ENCODE data around the gene ALOXE3. TPM values are rescaled to one million over a fixed set of nuclear protein-coding genes. Genes with fewer than 3 reads are reported as not detected.

The ALOXE3 gene
- total RNA-seq (2014; rRNA removed; shearing (Covaris generic)), result 0.10 and 1.6 TPM in 2 replicates
- polyA plus RNA-seq (2016; fragmentation: Nextera tagmentation; extraction: Ambion mirVana), result 0.27 TPM in 1 of 2 replicates, not detected in the other
- long read RNA-seq, result 0 reads

DNA sequence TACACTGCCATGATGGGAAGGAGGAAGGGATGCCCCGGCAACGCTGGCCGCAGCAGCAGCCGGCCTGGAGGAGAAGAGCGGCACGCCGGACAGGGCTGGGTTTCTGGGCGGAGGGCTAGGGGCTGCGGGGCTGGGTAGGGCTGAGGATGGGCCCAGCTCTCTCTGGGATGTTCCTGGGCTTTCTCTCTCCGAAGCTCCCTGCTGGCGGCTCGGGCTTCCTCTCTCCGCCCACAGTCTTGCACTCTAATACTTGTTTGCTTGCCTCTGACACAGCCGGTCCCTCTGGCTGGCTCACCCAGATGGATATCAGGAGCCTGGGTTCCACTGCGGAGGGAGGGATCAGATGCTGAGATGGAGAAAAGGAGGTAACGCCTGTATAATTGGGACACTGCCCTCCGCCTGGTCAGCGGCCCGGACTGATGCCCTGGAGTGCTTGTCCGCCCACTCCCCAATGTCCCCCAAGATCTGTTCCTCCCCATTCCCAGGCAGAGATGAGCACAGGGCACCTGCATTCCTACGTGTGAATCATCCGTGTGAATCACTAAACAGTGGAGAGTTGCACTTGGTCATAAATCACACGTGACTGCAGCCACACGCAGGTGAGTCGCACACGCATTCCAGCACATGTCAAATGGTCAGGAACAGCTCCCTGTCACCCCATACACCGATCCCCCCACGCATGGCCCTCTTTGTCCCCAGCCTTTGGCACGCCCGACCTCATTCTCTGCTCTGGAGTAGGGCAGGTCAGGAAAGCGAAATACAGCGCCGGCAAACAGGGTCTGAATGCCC lies at the start of gene ALOXE3:
TSS of gene ALOXE3 (minus strand) at position 535 of the 789 bp plus-strand sequence. CDS start at position 11, 524 bp downstream.
- TF ChIP-seq ZNF114 (CRISPR knock-in tag; IDR thresholded peaks at IDR 0.05), result no peak
- peak; percentile 22 for TF ChIP-seq EZH2 (IDR thresholded peaks at IDR 0.05; ENCODE audit: low read depth, unreplicated experiment)
- H3K9me2 ChIP-seq (ENCODE audit: insufficient read depth), result no peaks in the 10 kb centered on the region
- H3K4me1 ChIP-seq (ENCODE audit: insufficient read depth), result peaks cover 7% of the 10 kb centered on the region; the same call in 1 of the 2 replicates
- peaks cover 69% of the 10 kb centered on the region for H3K27me3 ChIP-seq (ENCODE audit: insufficient read depth)
- H3F3A ChIP-seq (replicated peaks; ENCODE audit: low read depth), result 0 out of 2 replicates have a peak, but pooled peaks cover 4% of the 10 kb centered on the region
- peak within 1 kb of the TSS; percentile 83 for H3K4me3 Mint-ChIP-seq
- ATAC-seq (peak; percentile 1), DNase-seq (ENCODE audit: low spot score) (peak; percentile 59)
- peaks cover 17% of the 10 kb centered on the region for H3K9me3 Mint-ChIP-seq
- H3K4me3 ChIP-seq, result peak within 1 kb of the TSS; percentile 66
- no peaks in the 10 kb centered on the region for H3K36me3 ChIP-seq (ENCODE audit: insufficient read depth)
- peak within 1 kb of the TSS; percentile 98 for H2AFZ ChIP-seq
- H3K4me1 Mint-ChIP-seq, result peaks cover 9% of the 10 kb centered on the region; the same call in 2 of the 3 replicates
- no peaks in the 10 kb centered on the region for H3K79me2 ChIP-seq (replicated peaks; ENCODE audit: insufficient read depth)
- peaks cover 85% of the 10 kb centered on the region for H3K27me3 Mint-ChIP-seq (ENCODE audit: insufficient read depth, low read depth, poor library complexity)
- peaks cover 13% of the 10 kb centered on the region for H3K36me3 Mint-ChIP-seq (ENCODE audit: low read depth)
- H3K27ac ChIP-seq (ENCODE audit: low read depth), result no peak within 1 kb of the TSS
- peak within 1 kb of the TSS; percentile 83; the same call in 1 of the 2 replicates for H3K27ac Mint-ChIP-seq
- no peaks in the 10 kb centered on the region for H4K20me1 ChIP-seq (replicated peaks; ENCODE audit: insufficient read depth)
- H3K4me2 ChIP-seq, result peak within 1 kb of the TSS; percentile 75

GRCh38 chr17:8167526-8167925 lies 49.2 kb upstream of the ALOXE3 start:
- peaks cover 19% of the 10 kb centered on the region for H3K4me1 Mint-ChIP-seq
- Histone ChIP-seq H3K4me1 (ENCODE audit: insufficient read depth) (peaks cover 16% of the 10 kb centered on the region), H3K9me2 (ENCODE audit: insufficient read depth) (no peaks in the 10 kb centered on the region), H3F3A (replicated peaks; ENCODE audit: low read depth) (peaks cover 9% of the 10 kb centered on the region; the same call in 1 of the 2 replicates), H3K4me2 (no peak overlapping the region), H3K27me3 (ENCODE audit: insufficient read depth) (no peaks in the 10 kb centered on the region), H3K4me3 (no peak overlapping the region), H4K20me1 (replicated peaks; ENCODE audit: insufficient read depth) (no peaks in the 10 kb centered on the region), H3K27ac (ENCODE audit: low read depth) (no peak overlapping the region), H2AFZ (no peak overlapping the region), H3K36me3 (ENCODE audit: insufficient read depth) (no peaks in the 10 kb centered on the region), H3K79me2 (replicated peaks; ENCODE audit: insufficient read depth) (peaks cover under 1% of the 10 kb centered on the region; the same call in 1 of the 2 replicates)
- DNase-seq (ENCODE audit: low spot score), result no peak
- H3K27ac Mint-ChIP-seq, result no peak overlapping the region
- TF ChIP-seq, protein P1, sequence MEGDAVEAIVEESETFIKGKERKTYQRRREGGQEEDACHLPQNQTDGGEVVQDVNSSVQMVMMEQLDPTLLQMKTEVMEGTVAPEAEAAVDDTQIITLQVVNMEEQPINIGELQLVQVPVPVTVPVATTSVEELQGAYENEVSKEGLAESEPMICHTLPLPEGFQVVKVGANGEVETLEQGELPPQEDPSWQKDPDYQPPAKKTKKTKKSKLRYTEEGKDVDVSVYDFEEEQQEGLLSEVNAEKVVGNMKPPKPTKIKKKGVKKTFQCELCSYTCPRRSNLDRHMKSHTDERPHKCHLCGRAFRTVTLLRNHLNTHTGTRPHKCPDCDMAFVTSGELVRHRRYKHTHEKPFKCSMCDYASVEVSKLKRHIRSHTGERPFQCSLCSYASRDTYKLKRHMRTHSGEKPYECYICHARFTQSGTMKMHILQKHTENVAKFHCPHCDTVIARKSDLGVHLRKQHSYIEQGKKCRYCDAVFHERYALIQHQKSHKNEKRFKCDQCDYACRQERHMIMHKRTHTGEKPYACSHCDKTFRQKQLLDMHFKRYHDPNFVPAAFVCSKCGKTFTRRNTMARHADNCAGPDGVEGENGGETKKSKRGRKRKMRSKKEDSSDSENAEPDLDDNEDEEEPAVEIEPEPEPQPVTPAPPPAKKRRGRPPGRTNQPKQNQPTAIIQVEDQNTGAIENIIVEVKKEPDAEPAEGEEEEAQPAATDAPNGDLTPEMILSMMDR (conservative IDR thresholded peaks at IDR 0.05; ENCODE audit: low read depth in 2 of 2), result no peak
- TF ChIP-seq, protein P2, sequence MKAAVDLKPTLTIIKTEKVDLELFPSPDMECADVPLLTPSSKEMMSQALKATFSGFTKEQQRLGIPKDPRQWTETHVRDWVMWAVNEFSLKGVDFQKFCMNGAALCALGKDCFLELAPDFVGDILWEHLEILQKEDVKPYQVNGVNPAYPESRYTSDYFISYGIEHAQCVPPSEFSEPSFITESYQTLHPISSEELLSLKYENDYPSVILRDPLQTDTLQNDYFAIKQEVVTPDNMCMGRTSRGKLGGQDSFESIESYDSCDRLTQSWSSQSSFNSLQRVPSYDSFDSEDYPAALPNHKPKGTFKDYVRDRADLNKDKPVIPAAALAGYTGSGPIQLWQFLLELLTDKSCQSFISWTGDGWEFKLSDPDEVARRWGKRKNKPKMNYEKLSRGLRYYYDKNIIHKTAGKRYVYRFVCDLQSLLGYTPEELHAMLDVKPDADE (IDR thresholded peaks at IDR 0.05), result no peak
- no peak for TF ChIP-seq STAT1 (IDR thresholded peaks at IDR 0.05; ENCODE audit: unreplicated experiment)
- TF ChIP-seq ZNF114 (CRISPR knock-in tag; IDR thresholded peaks at IDR 0.05), result no peak
- no peak for TF ChIP-seq JUNB (IDR thresholded peaks at IDR 0.05; ENCODE audit: unreplicated experiment)
- TF ChIP-seq POLR2AphosphoS5 (IDR thresholded peaks at IDR 0.05; ENCODE audit: low read depth), result no peak
- TF ChIP-seq EZH2 (IDR thresholded peaks at IDR 0.05; ENCODE audit: low read depth, unreplicated experiment), result no peak
- TF ChIP-seq REST (IDR thresholded peaks at IDR 0.05; ENCODE audit: unreplicated experiment), result no peak
- no peak for TF ChIP-seq NANOG (IDR thresholded peaks at IDR 0.05; ENCODE audit: borderline replicate concordance)
- peaks cover 12% of the 10 kb centered on the region for H3K27me3 Mint-ChIP-seq (ENCODE audit: insufficient read depth, low read depth, poor library complexity)
- no peak for ATAC-seq
- no peaks in the 10 kb centered on the region; the same call in 2 of the 3 replicates for H3K36me3 Mint-ChIP-seq (ENCODE audit: low read depth)
- no peak overlapping the region for H3K4me3 Mint-ChIP-seq
- H3K9me3 Mint-ChIP-seq, result no peaks in the 10 kb centered on the region

Measured in GM23338 (cell line).